Measurements from ENCODE around the gene SPATS1.

- TF ChIP-seq POLR2AphosphoS5 (IDR thresholded peaks at IDR 0.05), result no peak
- TF ChIP-seq CTCF (IDR thresholded peaks at IDR 0.05 in 8 of 11, conservative IDR thresholded peaks at IDR 0.05 in 3 of 11), result no peak
- TF ChIP-seq POLR2A (IDR thresholded peaks at IDR 0.05), result no peak
Measured at GRCh38 chr6:44356487-44356886, 14.0 kb downstream of the SPATS1 start.
